ENCODE data around the gene LRRC47.

GRCh38 chr1:3837685-3838084, 41.4 kb upstream of the LRRC47 start:
- TF ChIP-seq ZNF24 (IDR thresholded peaks at IDR 0.05): no peak
- TF ChIP-seq ZHX1 (CRISPR knock-in tag; IDR thresholded peaks at IDR 0.05; ENCODE audit: low read depth): no peak
